Body of pancreas (tissue), 4 donors: ENCODE measurements around the gene ZNF254.

Source experiments
- POLR2A ChIP-seq, 3 donors: fragments of 450-650 bp; IDR thresholded peaks; one replicate each; pipeline ENCODE4 v1.6.1; 2016; ENCODE audit warnings: antibody characterized with exemption in 3 of 3, mild to moderate bottlenecking in 2 of 3
- TF ChIP-seq, protein P1 (sequence below), 7 experiments: fragments of 450-650 bp in 4 of 7; fragments of 200-600 bp in 3 of 7; sonication (generic) in 3 of 7; IDR thresholded peaks; one replicate each; pipeline ENCODE4 v1.5.1; 2016 to 2019; ENCODE audit warnings: antibody characterized with exemption in 7 of 7

GRCh38 chr19:24072720-24073119 lies 14.3 kb upstream of the ZNF254 start:
- TF ChIP-seq, protein P1, sequence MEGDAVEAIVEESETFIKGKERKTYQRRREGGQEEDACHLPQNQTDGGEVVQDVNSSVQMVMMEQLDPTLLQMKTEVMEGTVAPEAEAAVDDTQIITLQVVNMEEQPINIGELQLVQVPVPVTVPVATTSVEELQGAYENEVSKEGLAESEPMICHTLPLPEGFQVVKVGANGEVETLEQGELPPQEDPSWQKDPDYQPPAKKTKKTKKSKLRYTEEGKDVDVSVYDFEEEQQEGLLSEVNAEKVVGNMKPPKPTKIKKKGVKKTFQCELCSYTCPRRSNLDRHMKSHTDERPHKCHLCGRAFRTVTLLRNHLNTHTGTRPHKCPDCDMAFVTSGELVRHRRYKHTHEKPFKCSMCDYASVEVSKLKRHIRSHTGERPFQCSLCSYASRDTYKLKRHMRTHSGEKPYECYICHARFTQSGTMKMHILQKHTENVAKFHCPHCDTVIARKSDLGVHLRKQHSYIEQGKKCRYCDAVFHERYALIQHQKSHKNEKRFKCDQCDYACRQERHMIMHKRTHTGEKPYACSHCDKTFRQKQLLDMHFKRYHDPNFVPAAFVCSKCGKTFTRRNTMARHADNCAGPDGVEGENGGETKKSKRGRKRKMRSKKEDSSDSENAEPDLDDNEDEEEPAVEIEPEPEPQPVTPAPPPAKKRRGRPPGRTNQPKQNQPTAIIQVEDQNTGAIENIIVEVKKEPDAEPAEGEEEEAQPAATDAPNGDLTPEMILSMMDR (IDR thresholded peaks at IDR 0.05), result no peak
- TF ChIP-seq POLR2A (IDR thresholded peaks at IDR 0.05), result no peak
